Measurements from ENCODE around the gene S100A14. TPM values are rescaled to one million over a fixed set of nuclear protein-coding genes. Genes with fewer than 3 reads are reported as not detected.

Gene S100A14
- total RNA-seq, 2 experiments from 2014 or later = not detected

GRCh38 chr1:153571706-153572105 is 44.4 kb downstream of the S100A14 start:
- CTCF ChIA-PET (ENCODE audit: unreplicated experiment) = interaction anchor here (0.6 to 1.7 kb wide), 9 partner anchors 32 to 415 kb away, joined by 3 to 6 read pairs (median 3); partner anchors contain the start of genes CHTOP and S100A1
- no peak for DNase-seq (ENCODE audit: low spot score)
- Histone ChIP-seq H3K4me2 (ENCODE audit: low read length) (no peak overlapping the region), H2AFZ (ENCODE audit: low read length) (0 out of 2 replicates have a peak overlapping the region, but pooled peaks have one; percentile 22), H3K4me3 (ENCODE audit: low read depth, low read length, poor library complexity, severe bottlenecking) (no peak overlapping the region), H3K27ac (ENCODE audit: low read depth, low read length, poor library complexity, severe bottlenecking) (no peak overlapping the region), H3K79me2 (ENCODE audit: insufficient read depth, low read depth, low read length) (no peaks in the 10 kb centered on the region), H4K20me1 (ENCODE audit: insufficient read depth, low read length) (no peaks in the 10 kb centered on the region), H3K9me3 (ENCODE audit: low read length) (no peaks in the 10 kb centered on the region), H3K9me2 (ENCODE audit: insufficient read depth, low read length) (no peaks in the 10 kb centered on the region), H3K4me1 (ENCODE audit: insufficient read depth, low read length, poor library complexity, severe bottlenecking) (peaks cover 17% of the 10 kb centered on the region), H3K36me3 (ENCODE audit: insufficient read depth, low read length) (no peaks in the 10 kb centered on the region)
- TF ChIP-seq CTCF (conservative IDR thresholded peaks at IDR 0.05; ENCODE audit: low read length) (no peak), EZH2phosphoT487 (IDR thresholded peaks at IDR 0.05; ENCODE audit: borderline replicate concordance, low read depth, low read length) (no peak)
- POLR2A ChIA-PET = interaction anchor here (0.6 to 1.5 kb wide), 7 partner anchors 13 to 78 kb away, joined by 3 to 6 read pairs (median 3); no protein-coding TSS in a partner anchor
- intact Hi-C loops (cut with micrococcal nuclease; ENCODE audit: unreplicated experiment) = loop anchor here (1.0 to 5.0 kb wide), 4 partner anchors 46 to 178 kb away; partner anchors contain the start of genes ILF2 and SNAPIN
- no TSS peak for BruUV-seq (replicated peaks)

GRCh38 chr1:153570874-153571273 is 45.3 kb downstream of the S100A14 start:
- Histone ChIP-seq H3K4me1 (ENCODE audit: insufficient read depth, low read length, poor library complexity, severe bottlenecking) (peaks cover 17% of the 10 kb centered on the region), H4K20me1 (ENCODE audit: insufficient read depth, low read length) (no peaks in the 10 kb centered on the region), H3K36me3 (ENCODE audit: insufficient read depth, low read length) (no peaks in the 10 kb centered on the region), H3K9me2 (ENCODE audit: insufficient read depth, low read length) (no peaks in the 10 kb centered on the region), H3K4me3 (ENCODE audit: low read depth, low read length, poor library complexity, severe bottlenecking) (no peak overlapping the region), H3K4me2 (ENCODE audit: low read length) (no peak overlapping the region), H2AFZ (ENCODE audit: low read length) (no peak overlapping the region), H3K27ac (ENCODE audit: low read depth, low read length, poor library complexity, severe bottlenecking) (no peak overlapping the region), H3K79me2 (ENCODE audit: insufficient read depth, low read depth, low read length) (no peaks in the 10 kb centered on the region), H3K9me3 (ENCODE audit: low read length) (no peaks in the 10 kb centered on the region)
- CTCF ChIA-PET (ENCODE audit: unreplicated experiment) = no interaction called here
- intact Hi-C loops (cut with micrococcal nuclease; ENCODE audit: unreplicated experiment) = loop anchor here (5.0 kb wide), 2 partner anchors 86 to 101 kb away; partner anchors contain the start of genes ILF2 and SNAPIN
- POLR2A ChIA-PET = interaction anchor here (0.8 kb wide), 1 partner anchor 178 kb away, joined by 3 read pairs; no protein-coding TSS in a partner anchor
- BruUV-seq (replicated peaks) = no TSS peak
- TF ChIP-seq EZH2phosphoT487 (IDR thresholded peaks at IDR 0.05; ENCODE audit: borderline replicate concordance, low read depth, low read length) (no peak), CTCF (conservative IDR thresholded peaks at IDR 0.05; ENCODE audit: low read length) (no peak)
- no peak for DNase-seq (ENCODE audit: low spot score)

GRCh38 chr1:153569465-153569864 is 46.7 kb downstream of the S100A14 start:
- no peak for DNase-seq (ENCODE audit: low spot score)
- Histone ChIP-seq H3K9me3 (ENCODE audit: low read length) (no peaks in the 10 kb centered on the region), H3K79me2 (ENCODE audit: insufficient read depth, low read depth, low read length) (no peaks in the 10 kb centered on the region), H3K9me2 (ENCODE audit: insufficient read depth, low read length) (no peaks in the 10 kb centered on the region), H3K27ac (ENCODE audit: low read depth, low read length, poor library complexity, severe bottlenecking) (no peak overlapping the region), H2AFZ (ENCODE audit: low read length) (no peak overlapping the region), H3K36me3 (ENCODE audit: insufficient read depth, low read length) (no peaks in the 10 kb centered on the region), H3K4me2 (ENCODE audit: low read length) (no peak overlapping the region), H3K4me3 (ENCODE audit: low read depth, low read length, poor library complexity, severe bottlenecking) (no peak overlapping the region), H4K20me1 (ENCODE audit: insufficient read depth, low read length) (no peaks in the 10 kb centered on the region), H3K4me1 (ENCODE audit: insufficient read depth, low read length, poor library complexity, severe bottlenecking) (peaks cover 17% of the 10 kb centered on the region)
- POLR2A ChIA-PET = interaction anchor here (0.5 kb wide), 1 partner anchor 91 kb away, joined by 5 read pairs; no protein-coding TSS in a partner anchor
- intact Hi-C loops (cut with micrococcal nuclease; ENCODE audit: unreplicated experiment) = no loop called here
- CTCF ChIA-PET (ENCODE audit: unreplicated experiment) = interaction anchor here (0.7 kb wide), 1 partner anchor 65 kb away, joined by 3 read pairs; the partner anchor contains the start of gene CHTOP
- no TSS peak for BruUV-seq (replicated peaks)
- TF ChIP-seq EZH2phosphoT487 (IDR thresholded peaks at IDR 0.05; ENCODE audit: borderline replicate concordance, low read depth, low read length) (no peak), CTCF (conservative IDR thresholded peaks at IDR 0.05; ENCODE audit: low read length) (no peak)

Measured in OCI-LY7 (cell line).